ENCODE measurements around the gene RNF213. TPM values are rescaled to one million over a fixed set of nuclear protein-coding genes. Genes with fewer than 3 reads are reported as not detected.

The RNF213 gene
- total and polyA plus RNA-seq, 9 donors: 21.5 to 89.1 (median 50.8) TPM

DNA sequence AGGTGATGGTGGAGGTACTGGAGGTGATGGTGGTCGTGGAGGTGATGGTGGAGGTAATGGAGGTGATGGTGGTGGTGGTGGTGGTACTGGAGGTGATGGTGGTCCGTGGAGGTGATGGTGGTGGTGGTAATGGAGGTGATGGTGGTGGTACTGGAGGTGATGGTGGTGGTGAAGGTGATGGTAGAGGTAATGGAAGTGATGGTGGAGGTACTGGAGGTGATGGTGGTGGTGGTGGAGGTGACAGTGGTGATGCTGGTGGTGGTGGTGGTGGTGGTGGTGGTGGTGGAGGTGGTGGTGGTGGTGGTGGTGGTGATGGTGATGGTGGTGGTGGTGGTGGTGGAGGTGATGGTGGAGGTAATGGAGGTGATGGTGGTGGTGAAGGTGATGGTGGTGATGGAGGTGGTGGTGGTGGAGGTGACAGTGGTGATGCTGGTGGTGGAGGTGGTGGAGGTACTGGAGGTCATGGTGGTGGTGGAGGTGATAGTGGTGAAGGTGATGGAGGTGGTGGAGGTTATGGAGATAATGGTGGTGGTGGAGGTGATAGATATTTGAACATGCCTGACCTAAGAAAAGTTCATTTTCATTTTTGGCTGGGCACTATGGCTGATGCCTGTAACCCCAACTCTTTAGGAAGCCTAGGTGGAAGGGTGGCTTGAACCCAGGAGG lies 55.0 kb downstream of the RNF213 start:
- peaks cover 3% of the 10 kb centered on the region for H3K4me1 ChIP-seq (ENCODE audit: insufficient read depth)
- H3K27me3 ChIP-seq: no peaks in the 10 kb centered on the region
- H3K9me3 ChIP-seq: no peaks in the 10 kb centered on the region
- no peak overlapping the region for H3K4me3 ChIP-seq
- DNase-seq: peak in 1 of 5 donors; percentile 0
- no peak overlapping the region for H3K27ac ChIP-seq
- 89 to 92% methylated on average over 1 to 2 of the region's 2 CpGs; no CpG with 5 or more reads in 1 of the 3 donors for WGBS, 3 donors
- intact Hi-C loops (cut with DNase I): no loop called here
- H3K36me3 ChIP-seq: no peaks in the 10 kb centered on the region
- TF ChIP-seq, protein P1, sequence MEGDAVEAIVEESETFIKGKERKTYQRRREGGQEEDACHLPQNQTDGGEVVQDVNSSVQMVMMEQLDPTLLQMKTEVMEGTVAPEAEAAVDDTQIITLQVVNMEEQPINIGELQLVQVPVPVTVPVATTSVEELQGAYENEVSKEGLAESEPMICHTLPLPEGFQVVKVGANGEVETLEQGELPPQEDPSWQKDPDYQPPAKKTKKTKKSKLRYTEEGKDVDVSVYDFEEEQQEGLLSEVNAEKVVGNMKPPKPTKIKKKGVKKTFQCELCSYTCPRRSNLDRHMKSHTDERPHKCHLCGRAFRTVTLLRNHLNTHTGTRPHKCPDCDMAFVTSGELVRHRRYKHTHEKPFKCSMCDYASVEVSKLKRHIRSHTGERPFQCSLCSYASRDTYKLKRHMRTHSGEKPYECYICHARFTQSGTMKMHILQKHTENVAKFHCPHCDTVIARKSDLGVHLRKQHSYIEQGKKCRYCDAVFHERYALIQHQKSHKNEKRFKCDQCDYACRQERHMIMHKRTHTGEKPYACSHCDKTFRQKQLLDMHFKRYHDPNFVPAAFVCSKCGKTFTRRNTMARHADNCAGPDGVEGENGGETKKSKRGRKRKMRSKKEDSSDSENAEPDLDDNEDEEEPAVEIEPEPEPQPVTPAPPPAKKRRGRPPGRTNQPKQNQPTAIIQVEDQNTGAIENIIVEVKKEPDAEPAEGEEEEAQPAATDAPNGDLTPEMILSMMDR (IDR thresholded peaks at IDR 0.05): no peak
- TF ChIP-seq EP300 (IDR thresholded peaks at IDR 0.05) (no peak), POLR2A (IDR thresholded peaks at IDR 0.05) (no peak)

DNA sequence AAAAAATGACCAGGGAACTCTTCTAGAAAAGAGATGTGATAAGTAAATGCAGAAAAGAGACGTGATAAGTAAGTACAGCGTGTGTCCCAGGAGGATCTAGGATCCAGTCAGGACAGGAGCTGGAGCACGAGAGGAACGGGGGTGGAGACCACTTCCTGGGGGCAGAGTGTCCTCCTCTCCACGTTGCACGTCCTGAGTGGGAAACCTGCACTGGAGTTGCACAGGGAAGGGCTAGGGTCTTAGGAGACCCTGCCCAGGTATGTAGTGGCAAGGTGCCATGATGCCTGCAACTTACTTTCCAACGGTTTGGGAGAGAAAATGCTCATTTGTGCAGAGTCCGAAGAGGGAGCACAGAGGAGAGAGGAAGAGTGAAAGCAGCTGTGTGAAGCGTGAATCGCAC lies 55.8 kb downstream of the RNF213 start:
- Histone ChIP-seq H3K9me3 (no peaks in the 10 kb centered on the region), H3K36me3 (no peaks in the 10 kb centered on the region), H3K27ac (no peak overlapping the region), H3K4me3 (no peak overlapping the region), H3K27me3 (no peaks in the 10 kb centered on the region), H3K4me1 (ENCODE audit: insufficient read depth) (peaks cover 3% of the 10 kb centered on the region)
- peak in 1 of 5 donors; percentile 25 for DNase-seq
- intact Hi-C loops (cut with DNase I): no loop called here
- WGBS, 3 donors: 24 to 42% (median 33%) methylated on average over 10 of the region's 10 CpGs
- TF ChIP-seq, protein P1 (IDR thresholded peaks at IDR 0.05): no peak
- no peak for TF ChIP-seq EP300 (IDR thresholded peaks at IDR 0.05)
- TF ChIP-seq POLR2A (IDR thresholded peaks at IDR 0.05): no peak

DNA sequence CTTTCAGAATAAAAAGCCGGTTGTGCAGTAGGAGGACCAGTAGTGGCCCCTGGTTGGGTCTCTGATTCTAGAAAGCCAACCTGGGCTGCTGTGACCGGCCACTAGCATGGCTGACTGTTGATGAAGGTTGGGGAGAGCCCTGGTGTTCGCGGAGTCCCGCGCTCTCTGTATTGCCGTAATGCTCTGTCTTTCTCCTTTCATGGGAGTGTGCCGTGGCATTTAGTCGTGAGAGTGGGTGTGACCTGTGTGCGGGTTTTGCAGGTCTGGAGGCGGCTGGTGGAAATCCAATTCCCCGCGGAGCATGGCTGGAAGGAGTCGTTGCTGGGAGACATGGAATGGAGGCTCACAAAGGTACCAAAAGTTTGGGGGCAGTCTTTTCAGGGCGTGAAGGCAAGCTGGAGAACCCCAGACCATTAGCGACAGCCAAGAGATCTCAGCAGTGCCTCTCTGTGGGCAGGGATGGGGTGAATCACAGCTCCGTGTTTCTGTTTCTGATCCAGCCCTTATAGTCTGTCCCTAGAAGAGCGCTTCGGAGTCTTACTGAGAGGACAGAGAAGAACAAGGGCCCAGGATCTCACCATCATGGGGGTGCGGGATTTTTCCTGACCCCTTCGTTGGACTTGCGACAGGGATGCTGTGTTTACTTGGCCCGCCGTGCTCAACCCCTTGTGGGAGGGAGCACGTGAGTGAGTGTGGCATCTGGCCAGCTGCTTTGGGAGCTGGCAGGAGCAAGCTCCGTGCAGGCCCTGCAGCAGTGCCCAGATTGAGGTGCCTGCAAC lies 56.5 kb downstream of the RNF213 start:
- WGBS, 3 donors: 73 to 82% (median 73%) methylated on average over 25 to 26 of the region's 26 CpGs
- H3K27ac ChIP-seq: no peak overlapping the region
- intact Hi-C loops (cut with DNase I): no loop called here
- H3K9me3 ChIP-seq: no peaks in the 10 kb centered on the region
- TF ChIP-seq, protein P1 (IDR thresholded peaks at IDR 0.05): no peak
- TF ChIP-seq POLR2A (IDR thresholded peaks at IDR 0.05) (no peak), EP300 (IDR thresholded peaks at IDR 0.05) (no peak)
- peaks cover 3% of the 10 kb centered on the region for H3K4me1 ChIP-seq (ENCODE audit: insufficient read depth)
- no peak overlapping the region for H3K4me3 ChIP-seq
- peak in 3 of 5 donors; percentile 44 to 62 (median 52) for DNase-seq
- no peaks in the 10 kb centered on the region for H3K36me3 ChIP-seq
- H3K27me3 ChIP-seq: no peaks in the 10 kb centered on the region

DNA sequence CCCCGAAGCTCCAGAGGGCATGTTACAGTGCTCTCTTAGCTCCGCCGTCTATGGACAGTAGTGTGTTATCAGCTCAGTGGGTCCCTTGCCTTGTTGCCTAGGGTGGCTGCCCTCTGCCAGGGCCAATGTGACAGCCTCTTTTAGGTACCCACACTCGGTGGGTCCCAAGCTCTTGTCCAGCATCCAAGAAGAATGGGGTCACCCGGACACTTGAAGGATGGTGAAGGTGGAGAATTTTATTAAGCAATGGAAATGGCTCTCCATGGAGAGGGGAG lies 57.0 kb downstream of the RNF213 start:
- Histone ChIP-seq H3K27me3 (no peaks in the 10 kb centered on the region), H3K36me3 (no peaks in the 10 kb centered on the region), H3K4me3 (no peak overlapping the region), H3K9me3 (no peaks in the 10 kb centered on the region), H3K27ac (no peak overlapping the region), H3K4me1 (ENCODE audit: insufficient read depth) (peaks cover 3% of the 10 kb centered on the region)
- no peak for DNase-seq
- TF ChIP-seq, protein P1 (IDR thresholded peaks at IDR 0.05): no peak
- no peak for TF ChIP-seq EP300 (IDR thresholded peaks at IDR 0.05)
- TF ChIP-seq POLR2A (IDR thresholded peaks at IDR 0.05): no peak
- intact Hi-C loops (cut with DNase I): no loop called here
- 82 to 94% (median 86%) methylated on average over 4 to 5 of the region's 5 CpGs for WGBS, 3 donors
